SH-SY5Y (cell line): Measurements from ENCODE around the gene SHB.

Experiments used
- GATA2 ChIP-seq: IDR thresholded peaks from 2 replicates; pipeline ENCODE4 v1.6.1; 2011; ENCODE audit warnings: mild to moderate bottlenecking, low read depth, low read length
- GATA3 ChIP-seq: IDR thresholded peaks from 2 replicates; pipeline ENCODE4 v1.6.1; 2011; ENCODE audit warnings: low read depth, mild to moderate bottlenecking, low read length, moderate library complexity

GRCh38 chr9:37921546-37922300 lies 147.3 kb downstream of the SHB start:
- TF ChIP-seq GATA3 (no peak), GATA2 (no peak)
